Adrenal gland (tissue), 12 donors: ENCODE data around the gene PDE2A. TPM values are rescaled to one million over a fixed set of nuclear protein-coding genes. Genes with fewer than 3 reads are reported as not detected.
"Not testable (repeated sequence)": the region's sequence is repeated elsewhere in the genome, so short reads cannot be mapped to it uniquely, and the experiment has no call there.

Experiments
- DNase-seq, 7 donors: peaks; one replicate each; pipeline ENCODE4 v3.0.0-alpha.2; 2019 to 2020
- H3K27ac ChIP-seq, 5 donors: fragments of 200-600 bp; sonication (generic) in 4 of 5; 1 replicate in 3 of 5; 2 replicates in 2 of 5; pipeline versions ENCODE4 v1.5.1 to v1.8.0; 2016 to 2020; ENCODE audit warnings: mild to moderate bottlenecking in 1 of 5
- H3K27me3 ChIP-seq: fragments of 200-600 bp; 2 replicates; pipeline ENCODE4 v1.8.0; 2021
- H3K36me3 ChIP-seq, 2 donors: fragments of 200-600 bp; replicated peaks in 1 of 2; 1 replicate in 1 of 2; 2 replicates in 1 of 2; pipeline versions ENCODE4 v1.5.1 to v1.8.0; 2018 to 2022
- H3K4me1 ChIP-seq, 2 donors: fragments of 200-600 bp; replicated peaks in 1 of 2; 1 replicate in 1 of 2; 2 replicates in 1 of 2; pipeline versions ENCODE4 v1.5.1 to v1.8.0; 2018 to 2021
- H3K4me3 ChIP-seq, 4 donors: fragments of 200-600 bp; sonication (generic) in 3 of 4; one replicate each; pipeline ENCODE4 v1.5.1; 2016 to 2018
- H3K9me3 ChIP-seq, 3 donors: fragments of 200-600 bp; sonication (generic) in 1 of 3; replicated peaks in 1 of 3; 1 replicate in 2 of 3; 2 replicates in 1 of 3; pipeline versions ENCODE4 v1.5.1 to v1.8.0; 2016 to 2021
- CTCF ChIP-seq, 6 experiments: fragments of 450-650 bp in 4 of 6; fragments of 200-600 bp in 2 of 6; sonication (generic) in 1 of 6; IDR thresholded peaks; 1 replicate in 5 of 6; 2 replicates in 1 of 6; pipeline versions ENCODE4 v1.5.1 to v1.8.0; 2016 to 2021; ENCODE audit warnings: antibody characterized with exemption in 6 of 6, mild to moderate bottlenecking in 2 of 6, moderate library complexity in 1 of 6
- POLR2A ChIP-seq, 2 donors: fragments of 450-650 bp; IDR thresholded peaks; one replicate each; pipeline ENCODE4 v1.6.1; 2017; ENCODE audit warnings: antibody characterized with exemption in 2 of 2, mild to moderate bottlenecking in 2 of 2, moderate library complexity in 1 of 2
- WGBS, 4 donors: extraction: QIAGEN DNeasy Blood & Tissue Kit in 2 of 4; methylation state at CpG; one replicate each; pipeline versions ENCODE4 v1.1.5 to v1.1.7; 2013 to 2017; 5-methylcytosine and 5-hydroxymethylcytosine counted together
- intact Hi-C, 2 donors: fragments of 100-400 bp; cut with DNase I; formaldehyde crosslinking; loops; one replicate each; pipeline versions ENCODE4 v1.14.1 to v1.15.0; 2022 to 2023
- polyA plus RNA-seq, 3 donors: library from polyadenylated mRNA; stranded (reverse); fragments of 200-250 nt in 2 of 3; fragments of 350-450 nt in 1 of 3; fragmentation: Illumina TruSeq in 1 of 3; extraction: RNeasy Lipid Tissue Mini Kit (QIAGEN cat#74804) in 1 of 3; gene quantifications; one replicate each; pipeline ENCODE4 v1.2.3, GENCODE V29; 2013 to 2014
- total RNA-seq, 9 donors: library from RNA; depleted of rRNA in 4 of 9; stranded (reverse); fragments of >200 nt in 4 of 9; fragments of 120-200 nt in 1 of 9; fragmentation: NEBNext Ultra II Directional in 1 of 9; extraction: Animal tissue kit (Norgen Biotek cat#: 25700) in 1 of 9; gene quantifications; one replicate each; pipeline versions ENCODE4 v1.1.0 to v1.2.4, GENCODE V29; 2013 to 2023
- donor health status: healthy with polysubstance abuse.
- donor health status: Bipolar disorder and iron deficiency.
- donor health status: DM: yes; HTN: yes; CAD: no.
- donor health status: DM: no; HTN: no; CAD: no.
- donor health status: DM: no; HTN: no; CAD: no.
- donor health status: DM: yes; HTN: yes; CAD: no.

The PDE2A gene
- total and polyA plus RNA-seq, 12 donors = 11.5 to 226 (median 67.6) TPM

GRCh38 chr11:72561856-72562255 is 112.4 kb downstream of the PDE2A start:
- Histone ChIP-seq H3K27me3 (no peaks in the 10 kb centered on the region), H3K4me1 (no peaks in the 10 kb centered on the region), H3K27ac (no peak overlapping the region), H3K4me3 (no peak overlapping the region), H3K36me3 (no peaks in the 10 kb centered on the region), H3K9me3 (no peaks in the 10 kb centered on the region)
- DNase-seq = no peak
- intact Hi-C loops = no loop called here
- TF ChIP-seq POLR2A (IDR thresholded peaks at IDR 0.05) = no peak
- 80 to 87% (median 83%) methylated on average over 4 of the region's 4 CpGs for WGBS, 4 donors

- H3K4me3 ChIP-seq, H3K4me1 ChIP-seq, H3K27ac ChIP-seq, intact Hi-C loops, H3K36me3 ChIP-seq, H3K9me3 ChIP-seq, DNase-seq, H3K27me3 ChIP-seq: not testable (repeated sequence)
- WGBS, 4 donors = 79 to 90% (median 84%) methylated on average over 15 of the region's 15 CpGs
Measured at GRCh38 chr11:72560864-72561263, 113.4 kb downstream of the PDE2A start.

GRCh38 chr11:72556433-72556832 is 117.8 kb downstream of the PDE2A start:
- no peaks in the 10 kb centered on the region for H3K27me3 ChIP-seq
- H3K4me1 ChIP-seq = no peaks in the 10 kb centered on the region
- no peaks in the 10 kb centered on the region for H3K36me3 ChIP-seq
- H3K27ac ChIP-seq = no peak overlapping the region
- 73 to 77% (median 76%) methylated on average over 5 of the region's 5 CpGs for WGBS, 4 donors
- TF ChIP-seq CTCF (IDR thresholded peaks at IDR 0.05) (no peak), POLR2A (IDR thresholded peaks at IDR 0.05) (no peak)
- no peak overlapping the region for H3K4me3 ChIP-seq
- no peaks in the 10 kb centered on the region for H3K9me3 ChIP-seq
- DNase-seq = no peak
- intact Hi-C loops = no loop called here

- DNase-seq, H3K4me1 ChIP-seq, H3K27me3 ChIP-seq, intact Hi-C loops, H3K9me3 ChIP-seq, H3K36me3 ChIP-seq, H3K27ac ChIP-seq, H3K4me3 ChIP-seq: not testable (repeated sequence)
- WGBS, 4 donors = 84 to 95% (median 90%) methylated on average over 3 of the region's 3 CpGs
Measured at GRCh38 chr11:72555014-72555522, 119.2 kb downstream of the PDE2A start.

GRCh38 chr11:72553706-72554105 is 120.5 kb downstream of the PDE2A start:
- Histone ChIP-seq H3K4me3 (no peak overlapping the region), H3K4me1 (no peaks in the 10 kb centered on the region), H3K36me3 (no peaks in the 10 kb centered on the region), H3K27ac (no peak overlapping the region), H3K9me3 (no peaks in the 10 kb centered on the region), H3K27me3 (no peaks in the 10 kb centered on the region)
- intact Hi-C loops = no loop called here
- peak in 1 of 7 donors; percentile 18 for DNase-seq
- no peak for TF ChIP-seq POLR2A (IDR thresholded peaks at IDR 0.05)
- TF ChIP-seq CTCF (IDR thresholded peaks at IDR 0.05) = peak in 2 of 6 experiments; percentile 30 to 33
- WGBS, 4 donors = 48 to 75% (median 65%) methylated on average over 2 to 3 of the region's 3 CpGs

GRCh38 chr11:72552399-72552910 is 121.8 kb downstream of the PDE2A start:
- Histone ChIP-seq H3K9me3 (no peaks in the 10 kb centered on the region), H3K36me3 (no peaks in the 10 kb centered on the region), H3K4me1 (no peaks in the 10 kb centered on the region), H3K4me3 (no peak overlapping the region), H3K27me3 (no peaks in the 10 kb centered on the region), H3K27ac (no peak overlapping the region)
- 87 to 95% (median 95%) methylated on average over 3 of the region's 3 CpGs for WGBS, 4 donors
- no peak for TF ChIP-seq CTCF (IDR thresholded peaks at IDR 0.05)
- TF ChIP-seq POLR2A (IDR thresholded peaks at IDR 0.05) = no peak
- intact Hi-C loops = no loop called here
- DNase-seq = no peak
